ENCODE measurements around the gene STYX. TPM values are rescaled to one million over a fixed set of nuclear protein-coding genes. Genes with fewer than 3 reads are reported as not detected.

STYX gene
- polyA plus RNA-seq, 1 donor from 2014 or later = 15.1 TPM

Small RNA genes within 50 kb of the gene (small RNA-seq; reads per million reads assigned to genes)
- 0 to 2.8 (median 0) reads per million in 3 experiments for gene AL139317.2

Other genes starting within 250 kb of the STYX start
- 53.3 and 58.4 TPM in 2 replicates for gene TXNDC16, start 177.7 kb upstream of the STYX start, polyA plus RNA-seq
- 100 and 118 TPM in 2 replicates for gene GPR137C, start 177.3 kb upstream of the STYX start, polyA plus RNA-seq
- gene ERO1A, start 34.6 kb upstream of the STYX start, polyA plus RNA-seq = 43.9 and 45.7 TPM in 2 replicates
- gene PSMC6, start 23.0 kb upstream of the STYX start, polyA plus RNA-seq = 228 and 254 TPM in 2 replicates
- 9.1 and 10.1 TPM in 2 replicates for gene GNPNAT1, start 61.4 kb downstream of the STYX start, polyA plus RNA-seq
- 58.1 and 59.6 TPM in 2 replicates for gene FERMT2, start 220.9 kb downstream of the STYX start, polyA plus RNA-seq

Data from neural cell (in vitro differentiated cells).